GM21528 (cell line): ENCODE data around the gene CAPRIN1.

ENCODE experiments used
- ATAC-seq: cut with Tn5 transposase; IDR thresholded peaks from one replicate; pipeline ENCODE4 v1.9.1; 2021; ENCODE audit warnings: mild to moderate bottlenecking, moderate library complexity; ENCODE audit not compliant: unreplicated experiment, low FRiP score

CAPRIN1 gene

GRCh38 chr11:34136420-34136819 lies 84.9 kb downstream of the CAPRIN1 start:
- no peak for ATAC-seq

- ATAC-seq, result no peak
Observed at GRCh38 chr11:34139346-34139745, 87.8 kb downstream of the CAPRIN1 start.

GRCh38 chr11:34140149-34140548 lies 88.6 kb downstream of the CAPRIN1 start:
- ATAC-seq, result no peak

GRCh38 chr11:34143048-34143447 lies 91.5 kb downstream of the CAPRIN1 start:
- no peak for ATAC-seq

GRCh38 chr11:34145073-34145472 lies 93.5 kb downstream of the CAPRIN1 start:
- ATAC-seq, result peak; percentile 47

DNA sequence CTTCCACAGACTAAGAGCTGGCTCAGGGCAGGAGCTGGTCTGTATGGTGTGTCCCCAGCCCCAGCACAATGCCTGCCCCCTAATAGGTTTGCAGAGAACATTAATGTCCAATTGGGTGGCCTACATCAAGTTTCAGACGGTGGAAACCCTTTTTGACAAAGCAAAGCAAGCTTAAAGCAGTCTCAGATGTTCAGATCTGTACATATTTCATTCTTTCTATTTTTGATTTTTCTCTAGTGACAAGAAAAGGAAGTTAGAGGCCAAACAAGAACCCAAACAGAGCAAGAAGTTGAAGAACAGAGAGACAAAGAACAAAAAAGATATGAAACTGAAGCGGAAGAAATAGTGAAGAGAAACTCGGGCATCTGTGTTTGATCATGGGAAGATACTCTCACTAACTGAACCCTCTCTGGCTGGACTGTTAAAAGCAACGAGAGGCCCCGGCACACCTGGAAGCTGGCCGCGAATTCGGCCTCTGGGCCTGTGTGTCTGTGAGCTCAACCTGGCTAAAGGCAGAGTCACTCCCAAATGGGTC lies 94.4 kb downstream of the CAPRIN1 start:
- no peak for ATAC-seq

- ATAC-seq, result no peak
Observed at GRCh38 chr11:34146411-34146810, 94.9 kb downstream of the CAPRIN1 start.

GRCh38 chr11:34146866-34147265 lies 95.3 kb downstream of the CAPRIN1 start:
- no peak for ATAC-seq

- ATAC-seq, result no peak
Observed at GRCh38 chr11:34147581-34147980, 96.0 kb downstream of the CAPRIN1 start.

- no peak for ATAC-seq
Observed at GRCh38 chr11:34148504-34149165, 97.1 kb downstream of the CAPRIN1 start.

GRCh38 chr11:34149274-34149673 lies 97.7 kb downstream of the CAPRIN1 start:
- ATAC-seq, result no peak

GRCh38 chr11:34149786-34150185 lies 98.3 kb downstream of the CAPRIN1 start:
- no peak for ATAC-seq

DNA sequence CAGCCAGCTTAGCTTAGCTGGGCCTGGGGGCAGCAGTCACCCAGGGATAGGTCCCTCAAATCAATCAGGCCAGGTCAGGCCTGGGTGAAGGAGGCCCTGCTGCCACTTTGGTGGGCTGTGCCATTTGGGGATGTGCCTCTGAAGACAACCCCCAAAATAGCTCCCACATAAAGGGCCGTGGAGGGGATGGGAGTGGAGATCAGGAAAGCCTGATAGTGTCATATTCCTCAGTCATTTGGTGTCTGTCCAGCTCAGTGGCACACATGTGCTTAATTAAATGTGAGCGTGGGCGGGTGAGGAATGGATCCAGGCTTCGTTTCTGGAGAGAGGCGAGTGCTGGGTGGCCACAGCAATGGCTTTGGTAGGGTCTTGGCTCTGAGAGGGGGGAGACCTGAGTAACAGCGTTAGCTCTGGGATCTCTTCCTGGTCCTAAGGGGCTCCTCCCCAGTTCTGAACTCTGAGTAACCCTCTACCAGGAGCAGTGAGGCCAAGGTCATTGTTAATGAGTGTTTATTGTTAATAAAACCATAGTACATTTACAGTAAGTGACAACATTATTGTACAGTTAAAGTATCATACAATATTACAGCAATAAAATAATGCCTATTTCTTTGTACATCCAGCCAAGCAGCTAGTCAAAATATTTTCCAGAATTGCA lies 99.1 kb downstream of the CAPRIN1 start:
- ATAC-seq, result no peak
